T-cell (primary cell): ENCODE measurements around the gene SNPH. TPM values are rescaled to one million over a fixed set of nuclear protein-coding genes. Genes with fewer than 3 reads are reported as not detected.

Source experiments
- ATAC-seq, 4 experiments: fragments of 200-7000 bp in 3 of 4; fragments of 150-1000 bp in 1 of 4; cut with Tn5 transposase; replicated peaks in 1 of 4; 1 replicate in 3 of 4; 2 replicates in 1 of 4; pipeline ENCODE4 v1.10.0; 2021; ENCODE audit warnings: moderate library complexity in 3 of 4, mild to moderate bottlenecking in 2 of 4, moderate number of reproducible peaks in 1 of 4
- CTCF ChIA-PET, 2 donors: fragments of 300-600 bp; sonication (Branson Sonifier 250); formaldehyde crosslinking; loops; one replicate each; lab custom pipeline; 2022; ENCODE audit warnings: antibody characterized with exemption in 2 of 2; lab: Charles Lee
- POLR2A ChIA-PET, 2 donors: fragments of 300-600 bp; sonication (Branson Sonifier 250); formaldehyde crosslinking; loops; one replicate each; lab custom pipeline; 2022; ENCODE audit warnings: antibody characterized with exemption in 2 of 2; lab: Charles Lee
- DNase-seq, 35 experiments: peaks; one replicate each; pipeline versions ENCODE4 v3.0.0 to v3.0.0-alpha.2; 2013 to 2023
- H3K27ac ChIP-seq: one replicate; pipeline ENCODE4 v1.5.1; 2013; ENCODE audit warnings: low read length
- H3K27me3 ChIP-seq, 2 experiments: replicated peaks in 1 of 2; 1 replicate in 1 of 2; 2 replicates in 1 of 2; pipeline versions ENCODE4 v1.6.1 to v1.7.0; 2013; ENCODE audit warnings: low read length in 1 of 2, mixed read lengths in 1 of 2; ENCODE audit not compliant: control insufficient read depth in 2 of 2, insufficient read depth in 2 of 2; ENCODE audit errors: extremely low read depth in 1 of 2
- H3K36me3 ChIP-seq, 2 donors: 1 replicate in 1 of 2; 2 replicates in 1 of 2; pipeline versions ENCODE4 v1.6.1 to v1.7.0; 2013; ENCODE audit warnings: low read length in 1 of 2; ENCODE audit not compliant: control insufficient read depth in 2 of 2, insufficient read depth in 1 of 2; ENCODE audit errors: extremely low read depth in 1 of 2
- H3K4me1 ChIP-seq, 2 experiments: 1 replicate in 1 of 2; 2 replicates in 1 of 2; pipeline versions ENCODE4 v1.6.1 to v1.7.0; 2013; ENCODE audit warnings: low read length in 2 of 2, mixed read lengths in 1 of 2; ENCODE audit not compliant: insufficient read depth in 2 of 2, control insufficient read depth in 1 of 2; ENCODE audit errors: extremely low read depth in 1 of 2
- H3K4me3 ChIP-seq, 2 donors: 1 replicate in 1 of 2; 2 replicates in 1 of 2; pipeline versions ENCODE4 v1.5.1 to v1.7.0; 2013; ENCODE audit warnings: mild to moderate bottlenecking in 2 of 2, low read length in 1 of 2, moderate library complexity in 1 of 2; ENCODE audit not compliant: control insufficient read depth in 1 of 2; ENCODE audit errors: extremely low read depth in 1 of 2
- H3K9me3 ChIP-seq: 2 replicates; pipeline ENCODE4 v1.7.0; 2013
- H3K27ac Mint-ChIP-seq, 2 donors: one replicate each; pipeline ENCODE4 v1.8.0; 2020 to 2021; ENCODE audit warnings: mild to moderate bottlenecking in 2 of 2, mixed read lengths in 2 of 2
- H3K27me3 Mint-ChIP-seq, 2 donors: one replicate each; pipeline ENCODE4 v1.8.0; 2021 to 2022; ENCODE audit warnings: mixed read lengths in 2 of 2
- H3K36me3 Mint-ChIP-seq: one replicate; pipeline ENCODE4 v1.8.0; 2021; ENCODE audit warnings: mixed read lengths
- H3K4me1 Mint-ChIP-seq, 3 donors: one replicate each; pipeline ENCODE4 v1.8.0; 2020 to 2022; ENCODE audit warnings: mixed read lengths in 3 of 3, mild to moderate bottlenecking in 1 of 3
- H3K4me3 Mint-ChIP-seq, 3 donors: one replicate each; pipeline ENCODE4 v1.8.0; 2020 to 2022; ENCODE audit warnings: mild to moderate bottlenecking in 3 of 3, mixed read lengths in 3 of 3, moderate library complexity in 3 of 3
- H3K9me3 Mint-ChIP-seq, 3 donors: one replicate each; pipeline ENCODE4 v1.8.0; 2020 to 2022; ENCODE audit warnings: mixed read lengths in 3 of 3
- WGBS: methylation state at CpG from one replicate; pipeline ENCODE4 v1.1.5; 2013; ENCODE audit warnings: missing lambda C conversion rate; ENCODE audit not compliant: insufficient coverage; 5-methylcytosine and 5-hydroxymethylcytosine counted together
- total RNA-seq, 35 experiments: library from RNA in 6 of 35; stranded (reverse) in 6 of 35; fragments of 120-200 nt in 1 of 35; gene quantifications; one replicate each; pipeline versions ENCODE4 v1.2.1 to v1.2.4 and lab custom pipeline; 2013 to 2026

Gene SNPH
- total RNA-seq, 5 donors from 2014 or later (not counting 1 experiment from before 2014, with no cell fraction given): 12.9 to 29.8 (median 23.4) TPM

- Histone ChIP-seq H3K4me3 (no peak overlapping the region), H3K36me3 (peaks cover 0 to 3% of the 10 kb centered on the region in 2 donors)
Measured at GRCh38 chr20:1267809-1268374, 1.8 kb downstream of the SNPH start.

DNA sequence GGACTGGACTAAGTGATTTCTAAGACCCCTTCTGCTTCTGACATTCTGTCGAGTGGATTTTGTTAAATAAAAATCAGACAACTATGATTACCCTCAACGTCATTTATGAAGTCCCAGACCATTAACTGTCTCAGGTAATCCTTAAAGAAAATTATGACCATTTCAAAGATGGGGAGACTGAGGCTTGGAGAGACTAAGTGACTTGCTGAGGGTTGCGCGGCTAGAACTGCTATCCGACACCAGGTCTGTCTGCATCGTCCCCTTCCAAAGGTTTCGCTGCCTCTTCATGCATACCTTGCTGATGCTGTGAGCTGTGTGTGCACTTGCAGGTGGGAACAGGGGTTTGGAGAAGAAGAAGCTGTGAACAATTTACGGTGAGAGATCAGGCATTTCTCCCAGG, 3.1 kb downstream of the SNPH start:
- ChIA-PET CTCF (no interaction called here), POLR2A (no interaction called here)
- H3K27ac ChIP-seq: no peak overlapping the region
- Mint-ChIP-seq H3K9me3 (no peaks in the 10 kb centered on the region), H3K36me3 (peaks cover 3% of the 10 kb centered on the region), H3K27ac (peak overlapping the region in 1 of 2 donors; percentile 42), H3K27me3 (no peaks in the 10 kb centered on the region), H3K4me3 (peak overlapping the region in 1 of 3 donors; percentile 28), H3K4me1 (peaks cover 83 to 88% (median 86%) of the 10 kb centered on the region in 3 donors)
- no peaks in the 10 kb centered on the region for H3K27me3 ChIP-seq
- WGBS: 92% methylated on average over 5 of the region's 8 CpGs
- peaks cover 0 to 3% of the 10 kb centered on the region in 2 donors for H3K36me3 ChIP-seq
- DNase-seq (no peak), ATAC-seq (no peak)
- no peaks in the 10 kb centered on the region for H3K9me3 ChIP-seq
- H3K4me3 ChIP-seq: no peak overlapping the region
- peaks cover 8 to 46% of the 10 kb centered on the region in 2 experiments for H3K4me1 ChIP-seq

More at GRCh38 chr20:1267809-1268374, 1.8 kb downstream of the SNPH start:
- POLR2A ChIA-PET: no interaction called here
- H3K9me3 Mint-ChIP-seq: no peaks in the 10 kb centered on the region
- no peaks in the 10 kb centered on the region for H3K27me3 Mint-ChIP-seq
- no peak overlapping the region for H3K27ac ChIP-seq
- 100% methylated on average over 2 of the region's 3 CpGs for WGBS
- peaks cover 8 to 44% of the 10 kb centered on the region in 2 experiments for H3K4me1 ChIP-seq
- CTCF ChIA-PET: no interaction called here
- H3K36me3 Mint-ChIP-seq: peaks cover 3% of the 10 kb centered on the region
- H3K4me1 Mint-ChIP-seq: peaks cover 83 to 88% (median 86%) of the 10 kb centered on the region in 3 donors
- H3K4me3 Mint-ChIP-seq: peak overlapping the region; percentile 82 to 86 (median 85)
- peak overlapping the region; percentile 42 to 86 for H3K27ac Mint-ChIP-seq
- H3K27me3 ChIP-seq: no peaks in the 10 kb centered on the region
- ATAC-seq: no peak
- no peak for DNase-seq
- H3K9me3 ChIP-seq: no peaks in the 10 kb centered on the region

- no peak for ATAC-seq
- peaks cover 1 to 8% of the 10 kb centered on the region in 2 donors for H3K36me3 ChIP-seq
- no peaks in the 10 kb centered on the region for H3K9me3 Mint-ChIP-seq
- no peak overlapping the region for H3K27ac ChIP-seq
- H3K4me1 Mint-ChIP-seq: peaks cover 79 to 86% (median 81%) of the 10 kb centered on the region in 3 donors
- ChIA-PET POLR2A (interaction anchor here (0.5 to 0.6 kb wide), 2 partner anchors 170 to 191 kb away, joined by 3 to 5 read pairs; no protein-coding TSS in a partner anchor), CTCF (interaction anchor here in 1 of 2 donors (0.6 kb wide), 1 partner anchor 29 kb away, joined by 4 read pairs; no protein-coding TSS in a partner anchor)
- H3K9me3 ChIP-seq: no peaks in the 10 kb centered on the region
- H3K27ac Mint-ChIP-seq: peak overlapping the region in 1 of 2 donors; percentile 42
- no peaks in the 10 kb centered on the region for H3K27me3 Mint-ChIP-seq
- H3K4me3 Mint-ChIP-seq: no peak overlapping the region
- peaks cover 5 to 43% of the 10 kb centered on the region in 2 experiments for H3K4me1 ChIP-seq
- peaks cover 3% of the 10 kb centered on the region for H3K36me3 Mint-ChIP-seq
- no peak for DNase-seq
- H3K4me3 ChIP-seq: no peak overlapping the region
- WGBS: no CpG with 5 or more reads among the region's 3 CpGs
- H3K27me3 ChIP-seq: no peaks in the 10 kb centered on the region
Measured at GRCh38 chr20:1269850-1270249, 3.8 kb downstream of the SNPH start.

DNA sequence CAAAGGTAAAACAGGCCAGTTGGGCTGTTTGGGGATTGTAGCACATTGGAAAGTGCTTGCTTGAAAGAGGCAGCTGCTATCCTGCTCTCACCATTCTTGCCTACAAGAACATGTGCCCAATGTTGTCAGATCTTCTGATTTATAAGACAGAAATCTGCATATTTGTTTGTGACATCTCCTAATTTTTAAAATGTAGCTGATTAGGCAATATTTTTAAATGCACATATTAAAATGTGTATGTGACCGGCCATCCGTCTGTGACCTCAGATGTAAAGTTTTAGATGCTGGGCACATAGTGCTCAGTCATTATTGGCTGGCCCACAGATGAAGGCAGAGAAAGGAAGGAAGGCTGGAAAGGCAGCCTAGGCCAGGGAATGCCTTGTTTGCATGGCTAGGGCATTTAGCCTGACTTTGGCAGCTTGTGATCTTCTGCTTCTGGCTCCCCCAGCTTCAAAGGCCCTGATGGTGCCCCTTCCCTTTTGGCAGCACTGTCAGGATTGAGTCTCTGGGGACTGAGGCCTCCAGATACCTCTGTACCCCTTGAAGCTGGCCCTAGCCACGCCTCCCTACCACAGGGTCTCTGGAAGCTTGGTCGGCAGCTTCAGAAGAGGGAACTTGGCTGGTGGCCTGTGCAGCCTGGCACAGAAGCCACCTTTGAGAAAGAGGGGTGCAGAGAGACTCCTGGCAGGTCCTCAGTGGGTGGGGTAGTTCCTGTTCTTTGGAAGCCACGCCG, 6.4 kb downstream of the SNPH start:
- no peaks in the 10 kb centered on the region for H3K27me3 ChIP-seq
- CTCF ChIA-PET: no interaction called here
- POLR2A ChIA-PET: no interaction called here
- peaks cover 3% of the 10 kb centered on the region for H3K36me3 Mint-ChIP-seq
- peaks cover 0 to 25% of the 10 kb centered on the region in 2 experiments for H3K4me1 ChIP-seq
- H3K36me3 ChIP-seq: peaks cover 5 to 8% of the 10 kb centered on the region in 2 donors
- H3K4me3 Mint-ChIP-seq: no peak overlapping the region
- H3K27ac ChIP-seq: no peak overlapping the region
- H3K4me3 ChIP-seq: no peak overlapping the region
- no peaks in the 10 kb centered on the region for H3K9me3 Mint-ChIP-seq
- ATAC-seq (peak in 1 of 4 experiments; percentile 26), DNase-seq (no peak)
- H3K27me3 Mint-ChIP-seq: no peaks in the 10 kb centered on the region
- WGBS: 67% methylated on average over 5 of the region's 6 CpGs
- peaks cover 66 to 74% (median 72%) of the 10 kb centered on the region in 3 donors for H3K4me1 Mint-ChIP-seq
- peak overlapping the region; percentile 21 to 75 for H3K27ac Mint-ChIP-seq
- no peaks in the 10 kb centered on the region for H3K9me3 ChIP-seq

GRCh38 chr20:1273366-1273765, 7.3 kb downstream of the SNPH start:
- H3K27ac ChIP-seq: no peak overlapping the region
- ATAC-seq (no peak), DNase-seq (no peak)
- no peaks in the 10 kb centered on the region for H3K9me3 ChIP-seq
- peaks cover 5 to 8% of the 10 kb centered on the region in 2 donors for H3K36me3 ChIP-seq
- Mint-ChIP-seq H3K9me3 (no peaks in the 10 kb centered on the region), H3K4me1 (peaks cover 58 to 65% (median 64%) of the 10 kb centered on the region in 3 donors), H3K4me3 (no peak overlapping the region), H3K27me3 (no peaks in the 10 kb centered on the region), H3K27ac (peak overlapping the region; percentile 13 to 62), H3K36me3 (peaks cover 3% of the 10 kb centered on the region)
- ChIA-PET CTCF (no interaction called here), POLR2A (no interaction called here)
- H3K4me1 ChIP-seq: peaks cover 0 to 17% of the 10 kb centered on the region in 2 experiments
- H3K4me3 ChIP-seq: no peak overlapping the region
- 89% methylated on average over 1 of the region's 2 CpGs for whole genome bisulfite sequencing
- no peaks in the 10 kb centered on the region for H3K27me3 ChIP-seq

- CTCF ChIA-PET: interaction anchor here in 1 of 2 donors (0.9 kb wide), 1 partner anchor 20 kb away, joined by 3 read pairs; no protein-coding TSS in a partner anchor
- Mint-ChIP-seq H3K9me3 (no peaks in the 10 kb centered on the region), H3K27me3 (no peaks in the 10 kb centered on the region), H3K27ac (peak overlapping the region; percentile 33 to 62), H3K4me1 (peaks cover 49 to 56% (median 56%) of the 10 kb centered on the region in 3 donors), H3K36me3 (peaks cover under 1% of the 10 kb centered on the region), H3K4me3 (no peak overlapping the region)
- WGBS: 89% methylated on average over 11 of the region's 14 CpGs
- Histone ChIP-seq H3K9me3 (no peaks in the 10 kb centered on the region), H3K4me3 (no peak overlapping the region), H3K27ac (no peak overlapping the region), H3K4me1 (peaks cover 0 to 15% of the 10 kb centered on the region in 2 experiments), H3K27me3 (no peaks in the 10 kb centered on the region), H3K36me3 (peaks cover 5% of the 10 kb centered on the region in 2 donors)
- POLR2A ChIA-PET: no interaction called here
- ATAC-seq (no peak), DNase-seq (no peak)
Measured at GRCh38 chr20:1274485-1275311, 8.6 kb downstream of the SNPH start.
